Hepatocyte (in vitro differentiated cells): ENCODE results near the gene GEMIN5. TPM values are rescaled to one million over a fixed set of nuclear protein-coding genes. Genes with fewer than 3 reads are reported as not detected.

Source experiments
- DNase-seq: peaks from one replicate; pipeline ENCODE4 v3.0.0-alpha.2; 2016; ENCODE audit warnings: low spot score
- H2AFZ ChIP-seq: fragments of 200-600 bp; sonication (generic); 2 replicates; pipeline ENCODE4 v1.6.0; 2016; ENCODE audit warnings: antibody characterized with exemption, mild to moderate bottlenecking
- H3K27ac ChIP-seq: fragments of 200-600 bp; sonication (generic); 2 replicates; pipeline ENCODE4 v1.5.1; 2016; ENCODE audit warnings: mild to moderate bottlenecking
- H3K27me3 ChIP-seq: fragments of 200-600 bp; sonication (generic); 2 replicates; pipeline ENCODE4 v1.6.1; 2016
- H3K36me3 ChIP-seq: fragments of 200-600 bp; sonication (generic); replicated peaks from 2 replicates; pipeline ENCODE4 v1.5.1; 2016; ENCODE audit warnings: low read depth; ENCODE audit not compliant: insufficient read depth
- H3K4me1 ChIP-seq: fragments of 200-600 bp; sonication (generic); 2 replicates; pipeline ENCODE4 v1.5.1; 2016; ENCODE audit warnings: mild to moderate bottlenecking, moderate library complexity; ENCODE audit not compliant: insufficient read depth
- H3K4me2 ChIP-seq: fragments of 200-600 bp; sonication (generic); 2 replicates; pipeline ENCODE4 v1.6.0; 2016
- H3K4me3 ChIP-seq: fragments of 200-600 bp; sonication (generic); 2 replicates; pipeline ENCODE4 v1.5.1; 2016; ENCODE audit warnings: mild to moderate bottlenecking
- H3K79me2 ChIP-seq: fragments of 200-600 bp; sonication (generic); 2 replicates; pipeline ENCODE4 v1.6.0; 2017; ENCODE audit warnings: mild to moderate bottlenecking
- H3K9me2 ChIP-seq: fragments of 200-600 bp; sonication (generic); replicated peaks from 2 replicates; pipeline ENCODE4 v1.6.0; 2017; ENCODE audit warnings: mild to moderate bottlenecking; ENCODE audit not compliant: insufficient read depth
- H3K9me3 ChIP-seq: fragments of 200-600 bp; sonication (generic); 2 replicates; pipeline ENCODE4 v1.5.1; 2016; ENCODE audit warnings: low read depth, mild to moderate bottlenecking
- H4K20me1 ChIP-seq: fragments of 200-600 bp; sonication (generic); 2 replicates; pipeline ENCODE4 v1.6.0; 2016; ENCODE audit warnings: mild to moderate bottlenecking; ENCODE audit not compliant: insufficient read depth, poor library complexity, severe bottlenecking
- EZH2 ChIP-seq: fragments of 200-600 bp; sonication (generic); IDR thresholded peaks from 2 replicates; pipeline ENCODE4 v1.6.1; 2016; ENCODE audit warnings: antibody characterized with exemption, mild to moderate bottlenecking, borderline replicate concordance
- EZH2phosphoT487 ChIP-seq: fragments of 200-600 bp; sonication (generic); IDR thresholded peaks from one replicate; pipeline ENCODE4 v1.6.1; 2018; ENCODE audit warnings: antibody characterized with exemption, mild to moderate bottlenecking, low read depth, moderate library complexity; ENCODE audit not compliant: unreplicated experiment, severe bottlenecking
- WGBS: methylation state at CpG from one replicate; pipeline ENCODE4 v1.1.6; 2016; ENCODE audit warnings: low lambda C conversion rate; ENCODE audit errors: missing lambda C conversion rate; 5-methylcytosine and 5-hydroxymethylcytosine counted together
- polyA plus RNA-seq: library from polyadenylated mRNA; unstranded; fragments of >200 nt; fragmentation: Nextera tagmentation; extraction: Ambion mirVana; gene quantifications from 2 replicates; pipeline ENCODE4 v1.2.1, GENCODE V29; 2016
- total RNA-seq: library from RNA; depleted of rRNA; stranded (reverse); fragments of >200 nt; gene quantifications from 2 replicates; pipeline ENCODE4 v1.2.3, GENCODE V29; 2014
- TF ChIP-seq, protein P1 (sequence below): fragments of 200-600 bp; sonication (generic); IDR thresholded peaks from 2 replicates; pipeline ENCODE4 v1.5.1; 2016; ENCODE audit warnings: antibody characterized with exemption, mild to moderate bottlenecking; ENCODE audit not compliant: poor library complexity

Gene GEMIN5
- total and polyA plus RNA-seq, 2 experiments from 2014 or later, result 6.2 to 12.1 TPM

DNA sequence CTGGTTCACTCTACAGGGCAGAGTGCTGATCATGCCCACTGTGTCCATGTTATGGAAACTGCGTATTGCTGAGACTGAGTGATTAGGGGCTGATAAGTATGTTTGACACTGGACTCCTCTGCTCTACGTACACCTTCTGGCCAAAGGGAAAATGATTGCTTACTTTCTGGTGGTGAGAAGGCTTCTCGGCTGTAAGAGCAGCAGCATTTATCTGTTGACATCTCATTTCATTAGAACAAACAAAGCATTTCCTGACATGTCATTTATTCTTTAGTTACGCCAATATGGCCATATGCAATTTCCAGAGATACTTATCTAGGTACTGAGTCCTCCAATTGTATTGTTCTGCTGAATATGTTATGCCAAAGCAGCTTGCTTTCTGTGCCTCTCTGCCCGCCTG is 93.2 kb downstream of the GEMIN5 start:
- H3K36me3 ChIP-seq, result no peaks in the 10 kb centered on the region

GRCh38 chr5:154842689-154843530 is 95.1 kb downstream of the GEMIN5 start:
- Histone ChIP-seq H3K36me3 (no peaks in the 10 kb centered on the region), H2AFZ (no peak overlapping the region), H3K4me3 (no peak overlapping the region), H4K20me1 (no peaks in the 10 kb centered on the region), H3K79me2 (peaks cover 7% of the 10 kb centered on the region), H3K9me2 (no peaks in the 10 kb centered on the region), H3K4me1 (peaks cover 11% of the 10 kb centered on the region), H3K9me3 (no peaks in the 10 kb centered on the region), H3K4me2 (peak overlapping the region; percentile 38), H3K27ac (peak overlapping the region; percentile 8), H3K27me3 (no peaks in the 10 kb centered on the region)
- TF ChIP-seq EZH2, result no peak
- WGBS, result 30% methylated on average over 6 of the region's 6 CpGs
- no peak for DNase-seq

More for the DNA sequence above, 93.2 kb downstream of the GEMIN5 start:
- 42% methylated on average over 5 of the region's 5 CpGs for WGBS
- Histone ChIP-seq H3K79me2 (peaks cover 7% of the 10 kb centered on the region), H3K9me3 (no peaks in the 10 kb centered on the region), H3K4me3 (no peak overlapping the region), H4K20me1 (no peaks in the 10 kb centered on the region), H3K4me1 (peaks cover 14% of the 10 kb centered on the region), H3K4me2 (no peak overlapping the region), H3K9me2 (no peaks in the 10 kb centered on the region), H2AFZ (no peak overlapping the region), H3K27me3 (no peaks in the 10 kb centered on the region), H3K27ac (no peak overlapping the region)
- no peak for TF ChIP-seq EZH2phosphoT487
- DNase-seq, result no peak

DNA sequence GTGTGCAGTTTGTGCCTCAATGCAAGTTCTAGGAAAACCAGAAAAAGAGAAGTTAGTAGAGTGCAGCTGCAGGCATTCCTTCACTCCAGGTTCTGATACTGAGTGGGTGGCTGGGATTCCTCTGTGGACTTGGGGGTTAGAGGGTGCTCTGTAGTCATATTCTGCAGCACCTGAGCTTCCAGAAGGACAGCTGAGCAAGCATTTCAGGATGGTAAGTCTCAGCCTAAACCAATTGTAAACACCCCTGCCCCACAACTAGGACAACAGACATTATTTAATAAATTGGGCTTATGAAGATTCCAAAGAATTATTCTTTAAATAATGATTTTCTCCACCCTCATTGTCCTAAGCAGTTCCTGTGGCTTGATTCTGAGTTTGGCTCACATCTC is 96.7 kb downstream of the GEMIN5 start:
- no peak for TF ChIP-seq EZH2phosphoT487
- no peak for TF ChIP-seq EZH2
- TF ChIP-seq, protein P1, sequence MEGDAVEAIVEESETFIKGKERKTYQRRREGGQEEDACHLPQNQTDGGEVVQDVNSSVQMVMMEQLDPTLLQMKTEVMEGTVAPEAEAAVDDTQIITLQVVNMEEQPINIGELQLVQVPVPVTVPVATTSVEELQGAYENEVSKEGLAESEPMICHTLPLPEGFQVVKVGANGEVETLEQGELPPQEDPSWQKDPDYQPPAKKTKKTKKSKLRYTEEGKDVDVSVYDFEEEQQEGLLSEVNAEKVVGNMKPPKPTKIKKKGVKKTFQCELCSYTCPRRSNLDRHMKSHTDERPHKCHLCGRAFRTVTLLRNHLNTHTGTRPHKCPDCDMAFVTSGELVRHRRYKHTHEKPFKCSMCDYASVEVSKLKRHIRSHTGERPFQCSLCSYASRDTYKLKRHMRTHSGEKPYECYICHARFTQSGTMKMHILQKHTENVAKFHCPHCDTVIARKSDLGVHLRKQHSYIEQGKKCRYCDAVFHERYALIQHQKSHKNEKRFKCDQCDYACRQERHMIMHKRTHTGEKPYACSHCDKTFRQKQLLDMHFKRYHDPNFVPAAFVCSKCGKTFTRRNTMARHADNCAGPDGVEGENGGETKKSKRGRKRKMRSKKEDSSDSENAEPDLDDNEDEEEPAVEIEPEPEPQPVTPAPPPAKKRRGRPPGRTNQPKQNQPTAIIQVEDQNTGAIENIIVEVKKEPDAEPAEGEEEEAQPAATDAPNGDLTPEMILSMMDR, result no peak
- Histone ChIP-seq H3K4me1 (peaks cover 19% of the 10 kb centered on the region), H3K27ac (no peak overlapping the region), H2AFZ (no peak overlapping the region), H3K9me3 (no peaks in the 10 kb centered on the region), H3K9me2 (no peaks in the 10 kb centered on the region), H3K27me3 (no peaks in the 10 kb centered on the region), H3K4me3 (no peak overlapping the region), H3K79me2 (no peaks in the 10 kb centered on the region), H4K20me1 (no peaks in the 10 kb centered on the region), H3K4me2 (no peak overlapping the region), H3K36me3 (no peaks in the 10 kb centered on the region)
- no peak for DNase-seq

DNA sequence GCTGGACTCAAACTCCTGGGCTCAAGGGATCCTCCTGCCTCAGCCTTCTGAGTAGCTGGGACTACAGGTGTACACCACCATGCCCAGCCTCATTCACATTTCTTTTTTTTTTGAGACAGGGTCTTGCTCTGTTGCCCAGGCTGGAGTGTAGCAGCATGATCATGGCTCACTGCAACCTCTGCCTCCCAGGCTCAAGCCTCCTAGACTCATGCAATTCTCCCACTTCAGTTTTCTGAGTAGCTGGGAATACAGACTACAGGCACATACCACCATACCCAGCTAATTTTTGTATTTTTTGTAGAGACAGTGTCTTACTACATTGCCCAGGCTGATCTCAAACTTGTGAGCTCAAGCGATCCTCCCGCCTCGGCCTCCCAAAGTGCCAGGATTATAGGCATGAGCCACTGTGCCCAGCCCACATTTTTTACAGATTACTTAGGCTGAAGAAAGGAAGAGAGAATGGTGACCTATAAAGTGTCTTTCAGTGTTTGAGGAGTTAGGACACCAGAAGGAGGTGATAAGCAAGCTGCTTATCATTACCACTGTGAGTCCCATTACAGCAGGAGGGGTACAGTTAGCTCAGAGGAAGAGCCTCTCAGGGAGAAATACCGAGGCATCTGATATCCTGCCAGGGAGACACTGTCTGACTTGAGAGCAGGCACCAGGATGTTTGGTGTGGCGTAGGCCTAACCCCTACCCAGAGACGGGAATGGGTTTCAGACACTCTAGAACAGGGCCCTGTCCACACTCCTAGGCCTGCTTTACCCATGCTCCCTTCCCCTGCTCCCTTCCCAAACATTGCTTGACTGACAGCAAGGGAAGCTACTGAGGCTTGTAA is 97.4 kb downstream of the GEMIN5 start:
- Histone ChIP-seq H3K79me2 (peaks cover 2% of the 10 kb centered on the region), H3K27ac (peak overlapping the region; percentile 17), H4K20me1 (no peaks in the 10 kb centered on the region), H3K27me3 (no peaks in the 10 kb centered on the region), H2AFZ (no peak overlapping the region), H3K9me3 (no peaks in the 10 kb centered on the region), H3K36me3 (no peaks in the 10 kb centered on the region), H3K9me2 (no peaks in the 10 kb centered on the region), H3K4me2 (no peak overlapping the region), H3K4me1 (peaks cover 19% of the 10 kb centered on the region), H3K4me3 (no peak overlapping the region)
- 70% methylated on average over 6 of the region's 6 CpGs for WGBS
- no peak for DNase-seq
- TF ChIP-seq EZH2, result no peak
- TF ChIP-seq, protein P1, result no peak
- TF ChIP-seq EZH2phosphoT487, result no peak

Other genes with a start within 250 kb of the GEMIN5 start
- 68.4 and 75.0 TPM in 2 replicates for gene LARP1, start 182.8 kb downstream of the GEMIN5 start, total RNA-seq
- 62.9 and 64.7 TPM in 2 replicates for gene LARP1, start 182.8 kb downstream of the GEMIN5 start, polyA plus RNA-seq
- 23.1 and 29.3 TPM in 2 replicates for gene FAXDC2, start 87.6 kb downstream of the GEMIN5 start, total RNA-seq
- gene FAXDC2, start 87.6 kb downstream of the GEMIN5 start, polyA plus RNA-seq, result 27.7 and 28.5 TPM in 2 replicates
- 63.9 and 84.0 TPM in 2 replicates for gene CNOT8, start 79.6 kb downstream of the GEMIN5 start, total RNA-seq
- gene CNOT8, start 79.6 kb downstream of the GEMIN5 start, polyA plus RNA-seq, result 42.0 and 46.7 TPM in 2 replicates
- gene MRPL22, start 2.9 kb upstream of the GEMIN5 start, total RNA-seq, result 28.7 and 34.4 TPM in 2 replicates
- gene MRPL22, start 2.9 kb upstream of the GEMIN5 start, polyA plus RNA-seq, result 96.7 and 111 TPM in 2 replicates
- gene KIF4B, start 75.5 kb upstream of the GEMIN5 start, total RNA-seq, result 0.10 TPM in 1 of 2 replicates, not detected in the other
- 0.05 TPM in 1 of 2 replicates, not detected in the other for gene KIF4B, start 75.5 kb upstream of the GEMIN5 start, polyA plus RNA-seq